HepG2 (cell line): Measurements from ENCODE around the gene IGFBP6. TPM values are rescaled to one million over a fixed set of nuclear protein-coding genes. Genes with fewer than 3 reads are reported as not detected.
A peak's percentile ranks its signal among the peaks of the same experiment; 100 is the strongest.

ENCODE experiments used
- ATAD3A ChIP-seq: sonication (generic); formaldehyde crosslinking; IDR thresholded peaks from 2 replicates; pipeline ENCODE4 v1.4.0; 2020; ENCODE audit warnings: missing genetic modification reagents
- HOXA9 ChIP-seq: sonication (generic); formaldehyde crosslinking; IDR thresholded peaks from 2 replicates; pipeline ENCODE4 v1.8.1; 2022; ENCODE audit warnings: missing genetic modification reagents, mild to moderate bottlenecking, moderate library complexity, borderline replicate concordance
- KLF15 ChIP-seq: sonication (generic); formaldehyde crosslinking; IDR thresholded peaks from 2 replicates; pipeline ENCODE4 v1.8.1; 2023; ENCODE audit warnings: borderline replicate concordance, mild to moderate bottlenecking, inconsistent platforms, missing genetic modification reagents, mixed read lengths
- MEIS2 ChIP-seq: sonication (generic); formaldehyde crosslinking; IDR thresholded peaks from 2 replicates; pipeline ENCODE4 v1.9.0; 2021; ENCODE audit warnings: mild to moderate bottlenecking, missing genetic modification reagents
- MTF2 ChIP-seq: sonication (generic); formaldehyde crosslinking; IDR thresholded peaks from 2 replicates; pipeline ENCODE4 v1.5.0; 2020; ENCODE audit warnings: missing genetic modification reagents, borderline replicate concordance
- NCOA5 ChIP-seq: sonication (generic); formaldehyde crosslinking; IDR thresholded peaks from 2 replicates; pipeline ENCODE4 v1.4.0; 2020; ENCODE audit warnings: missing genetic modification reagents
- PRMT3 ChIP-seq: sonication (generic); formaldehyde crosslinking; IDR thresholded peaks from 2 replicates; pipeline ENCODE4 v1.8.1; 2022; ENCODE audit warnings: low read depth, mild to moderate bottlenecking, moderate library complexity, missing genetic modification reagents, borderline replicate concordance
- SMARCE1 ChIP-seq: fragments of 450-650 bp; IDR thresholded peaks from 2 replicates; pipeline ENCODE4 v1.6.1; 2017; ENCODE audit warnings: borderline replicate concordance
- ZC3H13 ChIP-seq: sonication (generic); formaldehyde crosslinking; IDR thresholded peaks from 2 replicates; pipeline ENCODE4 v1.8.1; 2023; ENCODE audit warnings: mild to moderate bottlenecking, missing genetic modification reagents, moderate library complexity
- ZNF101 ChIP-seq: sonication (generic); formaldehyde crosslinking; IDR thresholded peaks from 2 replicates; pipeline ENCODE4 v1.4.0; 2020; ENCODE audit warnings: mild to moderate bottlenecking, low read depth, missing genetic modification reagents, borderline replicate concordance
- ZNF335 ChIP-seq: sonication (generic); formaldehyde crosslinking; IDR thresholded peaks from 2 replicates; pipeline ENCODE4 v1.4.0; 2020; ENCODE audit warnings: missing genetic modification reagents
- ZNF431 ChIP-seq: sonication (generic); formaldehyde crosslinking; IDR thresholded peaks from 2 replicates; pipeline ENCODE4 v1.9.0; 2022; ENCODE audit warnings: missing genetic modification reagents, low read depth, mild to moderate bottlenecking, borderline replicate concordance
- ZNF564 ChIP-seq: sonication (generic); formaldehyde crosslinking; IDR thresholded peaks from 2 replicates; pipeline ENCODE4 v1.8.1; 2023; ENCODE audit warnings: mild to moderate bottlenecking, missing genetic modification reagents
- ZNF670 ChIP-seq: sonication (generic); formaldehyde crosslinking; IDR thresholded peaks from 2 replicates; pipeline ENCODE4 v1.8.0; 2022; ENCODE audit warnings: mild to moderate bottlenecking, missing genetic modification reagents, borderline replicate concordance
- ZSCAN25 ChIP-seq: sonication (generic); formaldehyde crosslinking; IDR thresholded peaks from 2 replicates; pipeline ENCODE4 v1.8.0; 2022; ENCODE audit warnings: mild to moderate bottlenecking, missing genetic modification reagents
- ZZZ3 ChIP-seq: sonication (generic); formaldehyde crosslinking; IDR thresholded peaks from 2 replicates; pipeline ENCODE4 v1.4.0; 2020; ENCODE audit warnings: missing genetic modification reagents, mild to moderate bottlenecking, borderline replicate concordance
- polyA plus RNA-seq, 8 experiments: library from polyadenylated mRNA; depleted of rRNA in 3 of 8; stranded (reverse) in 7 of 8; unstranded in 1 of 8; fragments of >200 nt; fragmentation: Illumina TruSeq in 4 of 8; extraction: Trizol in 4 of 8; gene quantifications; 2 replicates each; pipeline versions ENCODE4 v1.2.1 to v1.2.3, GENCODE V29; 2011 to 2016; ENCODE audit warnings: low read depth in 4 of 8, missing spikeins in 1 of 8, mixed read lengths in 1 of 8; ENCODE audit not compliant: insufficient read depth in 1 of 8
- total RNA-seq, 5 experiments: library from RNA; depleted of rRNA; stranded (reverse); fragments of >200 nt; fragmentation: Illumina TruSeq; extraction: Trizol; gene quantifications; 2 replicates each; pipeline ENCODE4 v1.2.3, GENCODE V29; 2016; ENCODE audit warnings: low read depth in 1 of 5
- TF ChIP-seq, protein P1 (sequence below): sonication (generic); formaldehyde crosslinking; IDR thresholded peaks from 2 replicates; pipeline ENCODE4 v1.5.1; 2020; ENCODE audit warnings: mild to moderate bottlenecking, missing genetic modification reagents, borderline replicate concordance
- TF ChIP-seq, protein P2 (sequence below): IDR thresholded peaks from 2 replicates; pipeline ENCODE4 v1.6.1; 2016; ENCODE audit warnings: missing compliant biosample characterization, missing genetic modification reagents, borderline replicate concordance
- TF ChIP-seq, protein P3 (sequence below): sonication (generic); formaldehyde crosslinking; IDR thresholded peaks from 2 replicates; pipeline ENCODE4 v1.5.0; 2020; ENCODE audit warnings: missing genetic modification reagents
- TF ChIP-seq, protein P4 (sequence below): IDR thresholded peaks from 2 replicates; pipeline ENCODE4 v1.6.1; 2016

The IGFBP6 gene
- total and polyA plus RNA-seq, 2 of the 13 experiments (the other 11 are each of a cell fraction or from before 2014, with no cell fraction given): 3.9 to 25.2 TPM

DNA sequence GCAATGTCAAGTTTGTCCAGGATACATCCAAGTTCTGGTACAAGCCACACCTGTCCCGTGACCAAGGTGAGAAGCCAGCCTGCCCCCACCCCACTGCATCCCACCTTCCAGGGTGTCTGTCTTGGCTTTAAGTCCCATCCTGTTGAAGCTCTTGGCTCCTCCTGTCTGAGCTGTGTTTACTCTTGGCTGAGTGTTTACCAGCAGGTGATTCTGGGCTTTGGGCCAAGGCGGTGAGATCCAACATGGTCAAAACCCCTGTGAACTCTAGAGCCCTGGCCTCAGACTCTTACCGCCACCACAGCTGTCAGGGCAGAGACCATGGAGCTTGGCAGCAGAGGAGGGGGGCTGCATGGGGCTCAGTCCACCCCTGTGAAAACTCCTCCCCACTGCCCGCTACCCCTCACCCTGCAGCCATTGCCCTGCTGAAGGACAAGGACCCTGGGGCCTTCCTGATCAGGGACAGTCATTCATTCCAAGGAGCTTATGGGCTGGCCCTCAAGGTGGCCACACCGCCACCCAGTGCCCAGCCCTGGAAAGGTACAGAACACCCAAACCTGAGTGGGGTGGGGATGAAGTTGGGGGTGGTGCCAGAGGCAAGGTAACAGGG is 36.0 kb upstream of the IGFBP6 start (continued):
- TF ChIP-seq, protein P1, sequence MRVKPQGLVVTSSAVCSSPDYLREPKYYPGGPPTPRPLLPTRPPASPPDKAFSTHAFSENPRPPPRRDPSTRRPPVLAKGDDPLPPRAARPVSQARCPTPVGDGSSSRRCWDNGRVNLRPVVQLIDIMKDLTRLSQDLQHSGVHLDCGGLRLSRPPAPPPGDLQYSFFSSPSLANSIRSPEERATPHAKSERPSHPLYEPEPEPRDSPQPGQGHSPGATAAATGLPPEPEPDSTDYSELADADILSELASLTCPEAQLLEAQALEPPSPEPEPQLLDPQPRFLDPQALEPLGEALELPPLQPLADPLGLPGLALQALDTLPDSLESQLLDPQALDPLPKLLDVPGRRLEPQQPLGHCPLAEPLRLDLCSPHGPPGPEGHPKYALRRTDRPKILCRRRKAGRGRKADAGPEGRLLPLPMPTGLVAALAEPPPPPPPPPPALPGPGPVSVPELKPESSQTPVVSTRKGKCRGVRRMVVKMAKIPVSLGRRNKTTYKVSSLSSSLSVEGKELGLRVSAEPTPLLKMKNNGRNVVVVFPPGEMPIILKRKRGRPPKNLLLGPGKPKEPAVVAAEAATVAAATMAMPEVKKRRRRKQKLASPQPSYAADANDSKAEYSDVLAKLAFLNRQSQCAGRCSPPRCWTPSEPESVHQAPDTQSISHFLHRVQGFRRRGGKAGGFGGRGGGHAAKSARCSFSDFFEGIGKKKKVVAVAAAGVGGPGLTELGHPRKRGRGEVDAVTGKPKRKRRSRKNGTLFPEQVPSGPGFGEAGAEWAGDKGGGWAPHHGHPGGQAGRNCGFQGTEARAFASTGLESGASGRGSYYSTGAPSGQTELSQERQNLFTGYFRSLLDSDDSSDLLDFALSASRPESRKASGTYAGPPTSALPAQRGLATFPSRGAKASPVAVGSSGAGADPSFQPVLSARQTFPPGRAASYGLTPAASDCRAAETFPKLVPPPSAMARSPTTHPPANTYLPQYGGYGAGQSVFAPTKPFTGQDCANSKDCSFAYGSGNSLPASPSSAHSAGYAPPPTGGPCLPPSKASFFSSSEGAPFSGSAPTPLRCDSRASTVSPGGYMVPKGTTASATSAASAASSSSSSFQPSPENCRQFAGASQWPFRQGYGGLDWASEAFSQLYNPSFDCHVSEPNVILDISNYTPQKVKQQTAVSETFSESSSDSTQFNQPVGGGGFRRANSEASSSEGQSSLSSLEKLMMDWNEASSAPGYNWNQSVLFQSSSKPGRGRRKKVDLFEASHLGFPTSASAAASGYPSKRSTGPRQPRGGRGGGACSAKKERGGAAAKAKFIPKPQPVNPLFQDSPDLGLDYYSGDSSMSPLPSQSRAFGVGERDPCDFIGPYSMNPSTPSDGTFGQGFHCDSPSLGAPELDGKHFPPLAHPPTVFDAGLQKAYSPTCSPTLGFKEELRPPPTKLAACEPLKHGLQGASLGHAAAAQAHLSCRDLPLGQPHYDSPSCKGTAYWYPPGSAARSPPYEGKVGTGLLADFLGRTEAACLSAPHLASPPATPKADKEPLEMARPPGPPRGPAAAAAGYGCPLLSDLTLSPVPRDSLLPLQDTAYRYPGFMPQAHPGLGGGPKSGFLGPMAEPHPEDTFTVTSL (CRISPR knock-in tag): peak; percentile 82; the same call in 1 of the 2 replicates
- TF ChIP-seq ZZZ3 (CRISPR knock-in tag): no peak
- TF ChIP-seq MEIS2 (CRISPR knock-in tag): 0 out of 2 replicates have a peak, but pooled peaks have one; percentile 42
- no peak for TF ChIP-seq NCOA5 (CRISPR knock-in tag)
- no peak for TF ChIP-seq ZC3H13 (CRISPR knock-in tag)
- TF ChIP-seq KLF15 (CRISPR knock-in tag): no peak
- 0 out of 2 replicates have a peak, but pooled peaks have one; percentile 47 for TF ChIP-seq ZNF670 (CRISPR knock-in tag)
- TF ChIP-seq, protein P2, sequence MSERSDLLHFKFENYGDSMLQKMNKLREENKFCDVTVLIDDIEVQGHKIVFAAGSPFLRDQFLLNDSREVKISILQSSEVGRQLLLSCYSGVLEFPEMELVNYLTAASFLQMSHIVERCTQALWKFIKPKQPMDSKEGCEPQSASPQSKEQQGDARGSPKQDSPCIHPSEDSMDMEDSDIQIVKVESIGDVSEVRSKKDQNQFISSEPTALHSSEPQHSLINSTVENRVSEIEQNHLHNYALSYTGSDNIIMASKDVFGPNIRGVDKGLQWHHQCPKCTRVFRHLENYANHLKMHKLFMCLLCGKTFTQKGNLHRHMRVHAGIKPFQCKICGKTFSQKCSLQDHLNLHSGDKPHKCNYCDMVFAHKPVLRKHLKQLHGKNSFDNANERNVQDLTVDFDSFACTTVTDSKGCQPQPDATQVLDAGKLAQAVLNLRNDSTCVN (CRISPR knock-in tag): peak; percentile 49; the same call in 1 of the 2 replicates
- no peak for TF ChIP-seq PRMT3
- TF ChIP-seq, protein P3, sequence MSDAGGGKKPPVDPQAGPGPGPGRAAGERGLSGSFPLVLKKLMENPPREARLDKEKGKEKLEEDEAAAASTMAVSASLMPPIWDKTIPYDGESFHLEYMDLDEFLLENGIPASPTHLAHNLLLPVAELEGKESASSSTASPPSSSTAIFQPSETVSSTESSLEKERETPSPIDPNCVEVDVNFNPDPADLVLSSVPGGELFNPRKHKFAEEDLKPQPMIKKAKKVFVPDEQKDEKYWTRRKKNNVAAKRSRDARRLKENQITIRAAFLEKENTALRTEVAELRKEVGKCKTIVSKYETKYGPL (CRISPR knock-in tag): no peak
- TF ChIP-seq ZSCAN25 (CRISPR knock-in tag): peak; percentile 98
- TF ChIP-seq HOXA9: no peak
- TF ChIP-seq ZNF335: peak; percentile 71; the same call in 1 of the 2 replicates
- no peak for TF ChIP-seq ATAD3A (CRISPR knock-in tag)
- TF ChIP-seq ZNF101 (CRISPR knock-in tag): no peak
- peak; percentile 31; the same call in 1 of the 2 replicates for TF ChIP-seq MTF2 (CRISPR knock-in tag)
- no peak for TF ChIP-seq SMARCE1
- TF ChIP-seq ZNF431 (CRISPR knock-in tag): 0 out of 2 replicates have a peak, but pooled peaks have one; percentile 27
- TF ChIP-seq, protein P4, sequence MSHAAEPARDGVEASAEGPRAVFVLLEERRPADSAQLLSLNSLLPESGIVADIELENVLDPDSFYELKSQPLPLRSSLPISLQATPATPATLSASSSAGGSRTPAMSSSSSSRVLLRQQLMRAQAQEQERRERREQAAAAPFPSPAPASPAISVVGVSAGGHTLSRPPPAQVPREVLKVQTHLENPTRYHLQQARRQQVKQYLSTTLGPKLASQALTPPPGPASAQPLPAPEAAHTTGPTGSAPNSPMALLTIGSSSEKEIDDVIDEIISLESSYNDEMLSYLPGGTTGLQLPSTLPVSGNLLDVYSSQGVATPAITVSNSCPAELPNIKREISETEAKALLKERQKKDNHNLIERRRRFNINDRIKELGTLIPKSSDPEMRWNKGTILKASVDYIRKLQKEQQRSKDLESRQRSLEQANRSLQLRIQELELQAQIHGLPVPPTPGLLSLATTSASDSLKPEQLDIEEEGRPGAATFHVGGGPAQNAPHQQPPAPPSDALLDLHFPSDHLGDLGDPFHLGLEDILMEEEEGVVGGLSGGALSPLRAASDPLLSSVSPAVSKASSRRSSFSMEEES: peak; percentile 79; the same call in 1 of the 2 replicates
- no peak for TF ChIP-seq ZNF564
